HepG2 (cell line): ENCODE measurements around the gene MGLL. TPM values are rescaled to one million over a fixed set of nuclear protein-coding genes. Genes with fewer than 3 reads are reported as not detected.
A peak's percentile ranks its signal among the peaks of the same experiment; 100 is the strongest.

Experiments used
- ATAC-seq: fragments of 200-7000 bp; cut with Tn5 transposase; 3 replicates; pipeline ENCODE4 v1.9.1; 2020; ENCODE audit warnings: mild to moderate bottlenecking, moderate library complexity
- BruUV-seq: library from RNA; stranded (reverse); fragments of 400-500 nt; replicated peaks from 2 replicates; lab custom pipeline; 2021; lab: Mats Ljungman, UMichigan
- CTCF ChIA-PET: fragments of 300-600 bp; formaldehyde crosslinking; extraction: SDS; loops from one replicate; lab custom pipeline; 2021; ENCODE audit warnings: low total read pairs, inconsistent platforms, low intra/inter-chr PET ratio; lab: Yijun Ruan, JAX
- POLR2A ChIA-PET: fragments of 350-600 bp; sonication (Branson Sonifier 250); formaldehyde crosslinking; loops from one replicate; lab custom pipeline; 2020; ENCODE audit warnings: antibody characterized with exemption, inconsistent platforms; lab: Yijun Ruan, JAX
- DNase-seq: peaks from one replicate; pipeline ENCODE4 v3.0.0-alpha.2; 2015; ENCODE audit warnings: low spot score
- FAIRE-seq: peaks from 3 replicates; lab custom pipeline; 2011; peaks lifted over from hg19 to GRCh38; lab: Jason Lieb, UNC
- H2AFZ ChIP-seq: one replicate; pipeline ENCODE4 v1.6.1; 2011; ENCODE audit warnings: low read length, inconsistent platforms
- H3K27ac ChIP-seq: fragments of 300-600 bp; 3 replicates; pipeline ENCODE4 v1.8.0; 2011; ENCODE audit warnings: mixed run types, mild to moderate bottlenecking, mixed read lengths, low read length, inconsistent platforms; ENCODE audit not compliant: insufficient read depth; ENCODE audit errors: extremely low read length
- H3K27me3 ChIP-seq, 2 experiments: fragments of 200-600 bp in 1 of 2; 2 replicates in 1 of 2; 3 replicates in 1 of 2; pipeline versions ENCODE4 v1.6.0 to v1.8.0; 2011; ENCODE audit warnings: low read length in 2 of 2, mild to moderate bottlenecking in 2 of 2, moderate library complexity in 2 of 2, inconsistent platforms in 1 of 2; ENCODE audit not compliant: insufficient read depth in 2 of 2, control insufficient read depth in 1 of 2
- H3K36me3 ChIP-seq, 2 experiments: fragments of 200-600 bp in 1 of 2; replicated peaks in 1 of 2; 2 replicates in 1 of 2; 3 replicates in 1 of 2; pipeline versions ENCODE4 v1.5.1 to v1.8.0; 2011; ENCODE audit warnings: low read length in 2 of 2, inconsistent platforms in 1 of 2; ENCODE audit not compliant: insufficient read depth in 2 of 2, control insufficient read depth in 1 of 2
- H3K4me1 ChIP-seq: 2 replicates; pipeline ENCODE4 v1.5.1; 2012; ENCODE audit warnings: low read length, inconsistent platforms; ENCODE audit not compliant: insufficient read depth
- H3K4me2 ChIP-seq: 2 replicates; pipeline ENCODE4 v1.6.0; 2011; ENCODE audit warnings: low read depth, low read length, inconsistent platforms
- H3K4me3 ChIP-seq, 3 experiments: fragments of 200-600 bp in 1 of 3; sonication (generic), shearing (Covaris generic) in 1 of 3; replicated peaks in 1 of 3; 2 replicates each; pipeline ENCODE4 v1.5.1; 2011 to 2016; ENCODE audit warnings: low read length in 3 of 3, inconsistent platforms in 2 of 3, low read depth in 2 of 3, mild to moderate bottlenecking in 2 of 3, control low read depth in 1 of 3, mixed read lengths in 1 of 3; ENCODE audit not compliant: insufficient read depth in 1 of 3
- H3K79me2 ChIP-seq: one replicate; pipeline ENCODE4 v1.6.1; 2011; ENCODE audit warnings: low read length, inconsistent platforms; ENCODE audit not compliant: insufficient read depth
- H3K9ac ChIP-seq: 2 replicates; pipeline ENCODE4 v1.6.0; 2011; ENCODE audit warnings: mild to moderate bottlenecking, low read depth, low read length, inconsistent platforms; ENCODE audit not compliant: insufficient read depth
- H3K9me3 ChIP-seq: 2 replicates; pipeline ENCODE4 v1.5.1; 2012; ENCODE audit warnings: mild to moderate bottlenecking, low read length
- H4K20me1 ChIP-seq: 2 replicates; pipeline ENCODE4 v1.6.0; 2011; ENCODE audit warnings: inconsistent platforms, mild to moderate bottlenecking, low read length, moderate library complexity; ENCODE audit not compliant: insufficient read depth
- CBX2 ChIP-seq, 2 experiments: fragments of 200-600 bp in 1 of 2; sonication (generic); formaldehyde crosslinking in 1 of 2; IDR thresholded peaks; 2 replicates each; pipeline versions ENCODE4 v1.7.0 to v1.8.1; 2018 to 2022; ENCODE audit warnings: low read depth in 2 of 2, low read length in 1 of 2, mild to moderate bottlenecking in 1 of 2, missing genetic modification reagents in 1 of 2
- ETS1 ChIP-seq: sonication (generic); formaldehyde crosslinking; IDR thresholded peaks from 2 replicates; pipeline ENCODE4 v1.4.0; 2020; ENCODE audit warnings: missing genetic modification reagents
- ETV5 ChIP-seq: IDR thresholded peaks from 2 replicates; pipeline ENCODE4 v1.6.1; 2018; ENCODE audit warnings: missing biosample characterization, missing genetic modification reagents, inconsistent platforms, borderline replicate concordance
- ZBTB8A ChIP-seq: sonication (generic); formaldehyde crosslinking; IDR thresholded peaks from 2 replicates; pipeline ENCODE4 v1.4.0; 2020; ENCODE audit warnings: mild to moderate bottlenecking, low read depth, missing genetic modification reagents, borderline replicate concordance
- ZNF550 ChIP-seq: sonication (generic); formaldehyde crosslinking; IDR thresholded peaks from 2 replicates; pipeline ENCODE4 v1.4.0; 2020; ENCODE audit warnings: mild to moderate bottlenecking, missing genetic modification reagents, borderline replicate concordance
- ZNF629 ChIP-seq: sonication (generic); formaldehyde crosslinking; conservative IDR thresholded peaks from 2 replicates; pipeline ENCODE4 v1.5.0; 2020; ENCODE audit warnings: missing genetic modification reagents
- WGBS: methylation state at CpG from one replicate; pipeline ENCODE4 v1.1.6; 2017; ENCODE audit warnings: low lambda C conversion rate; 5-methylcytosine and 5-hydroxymethylcytosine counted together
- in situ Hi-C: cut with HindIII; loops from 2 replicates; pipeline ENCODE4 v1.10.0; 2017; ENCODE audit warnings: low pct_unique_long_range_greater_than_20kb; ENCODE audit not compliant: extremely low pct_ligation_motif_present
- intact Hi-C: fragments of 100-400 bp; cut with micrococcal nuclease; formaldehyde crosslinking; loops from one replicate; pipeline ENCODE4 v1.10.0; 2022; ENCODE audit not compliant: unreplicated experiment
- polyA plus RNA-seq, 8 experiments: library from polyadenylated mRNA; depleted of rRNA in 3 of 8; stranded (reverse) in 7 of 8; unstranded in 1 of 8; fragments of >200 nt; fragmentation: Illumina TruSeq in 4 of 8; extraction: Trizol in 4 of 8; gene quantifications; 2 replicates each; pipeline versions ENCODE4 v1.2.1 to v1.2.3, GENCODE V29; 2011 to 2016; ENCODE audit warnings: low read depth in 4 of 8, missing spikeins in 1 of 8, mixed read lengths in 1 of 8; ENCODE audit not compliant: insufficient read depth in 1 of 8
- total RNA-seq, 5 experiments: library from RNA; depleted of rRNA; stranded (reverse); fragments of >200 nt; fragmentation: Illumina TruSeq; extraction: Trizol; gene quantifications; 2 replicates each; pipeline ENCODE4 v1.2.3, GENCODE V29; 2016; ENCODE audit warnings: low read depth in 1 of 5

MGLL gene
- total and polyA plus RNA-seq, 2 of the 13 experiments (the other 11 are each of a cell fraction or from before 2014, with no cell fraction given) = not detected

- TF ChIP-seq ZNF550 (CRISPR knock-in tag) = no peak
- no peak for TF ChIP-seq CBX2 (IDR thresholded peaks at IDR 0.05; ENCODE audit: low read depth, low read length)
- no peak for TF ChIP-seq CBX2 (CRISPR knock-in tag; IDR thresholded peaks at IDR 0.05; ENCODE audit: low read depth)
- TF ChIP-seq ETS1 (CRISPR knock-in tag) = no peak
- peak; percentile 69 for TF ChIP-seq ZNF629
- TF ChIP-seq ZBTB8A (CRISPR knock-in tag) = no peak
- TF ChIP-seq ETV5 (CRISPR knock-in tag) = no peak
- TF ChIP-seq, all 625 proteins: peak for 1
- DNase-seq (no peak), FAIRE-seq (no peak), ATAC-seq (no peak)
- Histone ChIP-seq H3K9ac (no peak overlapping the region), H3K27me3 (0 out of 5 replicates have a peak, but pooled peaks cover 0 to 1% of the 10 kb centered on the region in 2 experiments), H3K4me3 (no peak overlapping the region), H3K27ac (no peak overlapping the region), H3K79me2 (no peaks in the 10 kb centered on the region), H3K9me3 (no peaks in the 10 kb centered on the region), H4K20me1 (no peaks in the 10 kb centered on the region), H3K4me1 (no peaks in the 10 kb centered on the region), H2AFZ (no peak overlapping the region), H3K36me3 (no peaks in the 10 kb centered on the region), H3K4me2 (no peak overlapping the region)
- CTCF ChIA-PET = no interaction called here
- POLR2A ChIA-PET = no interaction called here
- intact Hi-C loops = no loop called here
- no TSS peak for BruUV-seq
- 50% methylated on average over 9 of the region's 10 CpGs for WGBS
- in situ Hi-C loops = no loop called here
Observed at GRCh38 chr3:127805026-127805753, 17.1 kb downstream of the MGLL start.
